ENCODE data around the gene SLC25A10.

The SLC25A10 gene, protein sequence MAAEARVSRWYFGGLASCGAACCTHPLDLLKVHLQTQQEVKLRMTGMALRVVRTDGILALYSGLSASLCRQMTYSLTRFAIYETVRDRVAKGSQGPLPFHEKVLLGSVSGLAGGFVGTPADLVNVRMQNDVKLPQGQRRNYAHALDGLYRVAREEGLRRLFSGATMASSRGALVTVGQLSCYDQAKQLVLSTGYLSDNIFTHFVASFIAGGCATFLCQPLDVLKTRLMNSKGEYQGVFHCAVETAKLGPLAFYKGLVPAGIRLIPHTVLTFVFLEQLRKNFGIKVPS

GRCh38 chr17:81711814-81712467, at the start of gene SLC25A10:
Gene SLC25A10 (plus strand): TSS chr17:81712284. CDS start chr17:81712427, 143 bp downstream.
- no peak for TF ChIP-seq CTCF (conservative IDR thresholded peaks at IDR 0.05; ENCODE audit: low read depth, low read length)
- H3K27me3 ChIP-seq (ENCODE audit: insufficient read depth, low read depth) = no peaks in the 10 kb centered on the region
- peak within 1 kb of the TSS; percentile 78 for H3K27ac ChIP-seq
- H2AFZ ChIP-seq (ENCODE audit: low read depth) = peak within 1 kb of the TSS; percentile 24; the same call in 1 of the 2 replicates
- peak within 1 kb of the TSS; percentile 57 for H3K9ac ChIP-seq
- H3K4me3 ChIP-seq (IDR thresholded peaks at IDR 0.05; ENCODE audit: insufficient read depth, low read depth, low read length) = no peak within 1 kb of the TSS
- no peaks in the 10 kb centered on the region for H4K20me1 ChIP-seq (ENCODE audit: insufficient read depth)
- peak within 1 kb of the TSS; percentile 99 for H3K4me2 ChIP-seq
- peaks cover 27% of the 10 kb centered on the region for H3K79me2 ChIP-seq (ENCODE audit: insufficient read depth, low read depth)
- H3K4me1 ChIP-seq (ENCODE audit: low read depth, poor library complexity, severe bottlenecking) = peaks cover 32% of the 10 kb centered on the region
- peaks cover 6% of the 10 kb centered on the region; the same call in 1 of the 2 replicates for H3K36me3 ChIP-seq (ENCODE audit: insufficient read depth)

DNA sequence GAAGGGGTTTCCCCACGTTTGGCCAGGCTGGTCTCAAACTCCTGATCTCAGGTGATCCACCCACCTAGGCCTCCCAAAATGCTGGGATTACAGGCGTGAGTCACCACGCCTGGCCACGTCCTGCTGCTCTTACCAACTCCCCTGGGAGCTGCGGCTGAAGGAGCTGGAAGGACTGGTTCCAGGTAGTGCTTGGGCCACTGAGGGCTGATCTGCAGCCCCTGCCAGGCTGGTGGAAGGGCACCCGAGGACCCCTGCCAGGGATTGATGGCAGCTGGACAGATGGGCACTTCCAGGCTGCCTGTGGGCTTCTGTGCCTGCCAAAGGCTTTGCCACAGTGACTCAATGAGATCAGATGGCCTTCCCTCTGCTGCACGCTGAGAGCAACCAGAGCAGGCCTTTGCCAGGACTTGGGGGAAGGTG, 48.0 kb upstream of the SLC25A10 start:
- H4K20me1 ChIP-seq (ENCODE audit: insufficient read depth) = no peaks in the 10 kb centered on the region
- H3K9ac ChIP-seq = no peak overlapping the region
- no peak for TF ChIP-seq CTCF (conservative IDR thresholded peaks at IDR 0.05; ENCODE audit: low read depth, low read length)
- H3K4me1 ChIP-seq (ENCODE audit: low read depth, poor library complexity, severe bottlenecking) = peaks cover 24% of the 10 kb centered on the region
- no peak overlapping the region for H3K4me2 ChIP-seq
- H3K4me3 ChIP-seq (IDR thresholded peaks at IDR 0.05; ENCODE audit: insufficient read depth, low read depth, low read length) = no peak overlapping the region
- no peak overlapping the region for H3K27ac ChIP-seq
- H3K79me2 ChIP-seq (ENCODE audit: insufficient read depth, low read depth) = peaks cover 39% of the 10 kb centered on the region
- H2AFZ ChIP-seq (ENCODE audit: low read depth) = no peak overlapping the region
- no peaks in the 10 kb centered on the region; the same call in 1 of the 2 replicates for H3K36me3 ChIP-seq (ENCODE audit: insufficient read depth)
- H3K27me3 ChIP-seq (ENCODE audit: insufficient read depth, low read depth) = no peaks in the 10 kb centered on the region

- Histone ChIP-seq H3K4me2 (peak overlapping the region; percentile 94), H3K4me1 (ENCODE audit: low read depth, poor library complexity, severe bottlenecking) (peaks cover 24% of the 10 kb centered on the region), H3K27ac (peak overlapping the region; percentile 73), H3K79me2 (ENCODE audit: insufficient read depth, low read depth) (peaks cover 42% of the 10 kb centered on the region), H3K36me3 (ENCODE audit: insufficient read depth) (peaks cover 5% of the 10 kb centered on the region; the same call in 1 of the 2 replicates), H4K20me1 (ENCODE audit: insufficient read depth) (no peaks in the 10 kb centered on the region), H3K27me3 (ENCODE audit: insufficient read depth, low read depth) (no peaks in the 10 kb centered on the region), H2AFZ (ENCODE audit: low read depth) (peak overlapping the region; percentile 61; the same call in 1 of the 2 replicates), H3K9ac (peak overlapping the region; percentile 87), H3K4me3 (IDR thresholded peaks at IDR 0.05; ENCODE audit: insufficient read depth, low read depth, low read length) (no peak overlapping the region)
- TF ChIP-seq CTCF (conservative IDR thresholded peaks at IDR 0.05; ENCODE audit: low read depth, low read length) = no peak
Observed at GRCh38 chr17:81665205-81666091, 46.6 kb upstream of the SLC25A10 start.

- H3K27ac ChIP-seq = peak overlapping the region; percentile 73
- no peaks in the 10 kb centered on the region for H3K27me3 ChIP-seq (ENCODE audit: insufficient read depth, low read depth)
- peak overlapping the region; percentile 61 for H2AFZ ChIP-seq (ENCODE audit: low read depth)
- peaks cover 42% of the 10 kb centered on the region for H3K79me2 ChIP-seq (ENCODE audit: insufficient read depth, low read depth)
- H3K4me1 ChIP-seq (ENCODE audit: low read depth, poor library complexity, severe bottlenecking) = peaks cover 24% of the 10 kb centered on the region
- H3K4me3 ChIP-seq (IDR thresholded peaks at IDR 0.05; ENCODE audit: insufficient read depth, low read depth, low read length) = no peak overlapping the region
- H3K9ac ChIP-seq = peak overlapping the region; percentile 87
- H4K20me1 ChIP-seq (ENCODE audit: insufficient read depth) = no peaks in the 10 kb centered on the region
- H3K36me3 ChIP-seq (ENCODE audit: insufficient read depth) = peaks cover 5% of the 10 kb centered on the region; the same call in 1 of the 2 replicates
- TF ChIP-seq CTCF (conservative IDR thresholded peaks at IDR 0.05; ENCODE audit: low read depth, low read length) = no peak
- H3K4me2 ChIP-seq = peak overlapping the region; percentile 94
Observed at GRCh38 chr17:81666092-81666341, 46.1 kb upstream of the SLC25A10 start.
